Right lung (tissue), 5 donors: ENCODE data around the gene NMBR. TPM values are rescaled to one million over a fixed set of nuclear protein-coding genes. Genes with fewer than 3 reads are reported as not detected.
"Not testable (repeated sequence)": the region's sequence is repeated elsewhere in the genome, so short reads cannot be mapped to it uniquely, and the experiment has no call there.

ENCODE experiments used
- DNase-seq, 2 donors: peaks; one replicate each; pipeline ENCODE4 v3.0.0-alpha.2; 2013
- polyA plus RNA-seq, 5 donors: library from polyadenylated mRNA; unstranded; fragments of 120-200 nt; gene quantifications; one replicate each; pipeline versions ENCODE4 v1.2.1 to v1.2.3, GENCODE V29; 2013; ENCODE audit warnings: inconsistent platforms in 1 of 5, low replicate concordance in 1 of 5; ENCODE audit not compliant: insufficient read length in 5 of 5, insufficient read depth in 1 of 5

Gene NMBR
- polyA plus RNA-seq, 5 donors: 0.18 to 0.46 (median 0.36) TPM; not detected in 1

DNA sequence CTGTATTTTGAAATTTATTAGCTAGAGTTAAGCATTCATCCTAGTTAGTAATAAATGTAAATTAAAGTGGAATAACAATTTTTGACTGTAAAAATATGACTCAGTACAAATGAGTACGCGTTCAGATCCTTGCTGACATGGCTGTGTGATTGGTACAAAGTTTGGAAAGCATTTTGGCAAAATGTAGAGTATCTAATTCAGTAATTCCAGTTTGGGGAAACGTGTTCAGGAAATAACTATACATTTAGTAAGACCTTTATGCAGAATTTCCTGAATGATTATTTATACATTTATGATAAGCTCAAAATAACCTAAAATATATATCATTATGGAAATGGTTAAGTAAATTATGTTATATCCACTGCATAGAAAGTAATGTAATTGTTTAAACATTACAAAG, 8.2 kb upstream of the NMBR start:
- DNase-seq: no peak

DNA sequence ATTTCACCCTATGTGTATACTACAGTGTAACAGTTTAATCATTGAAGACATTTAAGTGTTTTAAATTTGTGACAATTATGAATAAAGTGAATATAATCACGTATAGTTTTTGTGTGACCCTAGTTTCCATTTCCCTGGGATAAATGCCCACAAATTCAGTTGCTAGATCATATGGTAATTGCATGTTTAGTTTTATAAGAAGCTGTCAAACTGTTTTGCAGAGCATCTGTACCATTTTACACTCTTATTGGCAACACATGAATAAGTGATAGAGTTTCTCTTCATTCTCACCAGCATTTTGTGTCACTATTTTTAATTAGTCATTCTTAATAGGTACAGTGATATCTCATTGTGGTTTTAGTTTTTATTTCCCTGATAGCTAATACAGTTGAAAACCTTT, 7.4 kb upstream of the NMBR start:
- DNase-seq: no peak

GRCh38 chr6:142153196-142153595, 6.3 kb upstream of the NMBR start:
- no peak for DNase-seq

DNA sequence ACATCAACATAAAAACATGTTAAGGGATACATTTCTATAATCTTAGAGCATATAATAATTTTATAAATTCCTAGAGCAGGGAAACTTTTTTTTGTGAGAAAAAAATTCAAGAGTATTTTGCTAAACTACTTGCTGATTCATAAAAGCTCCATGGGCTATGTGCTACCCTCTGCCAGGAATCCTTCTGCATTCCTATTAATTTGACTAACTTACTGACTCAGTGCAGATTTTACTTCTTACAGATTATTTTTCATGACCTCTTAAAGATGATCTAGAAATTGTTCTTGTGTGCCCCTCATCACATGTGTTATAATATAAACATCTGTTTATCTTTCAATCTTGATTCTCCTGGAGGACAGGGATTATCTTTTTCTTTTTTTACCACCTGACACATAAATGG, 5.8 kb upstream of the NMBR start:
- DNase-seq: no peak

- DNase-seq: not testable (repeated sequence)
These were observed 5.4 kb downstream of the NMBR start for GRCh38 chr6:142141531-142141930.

DNA sequence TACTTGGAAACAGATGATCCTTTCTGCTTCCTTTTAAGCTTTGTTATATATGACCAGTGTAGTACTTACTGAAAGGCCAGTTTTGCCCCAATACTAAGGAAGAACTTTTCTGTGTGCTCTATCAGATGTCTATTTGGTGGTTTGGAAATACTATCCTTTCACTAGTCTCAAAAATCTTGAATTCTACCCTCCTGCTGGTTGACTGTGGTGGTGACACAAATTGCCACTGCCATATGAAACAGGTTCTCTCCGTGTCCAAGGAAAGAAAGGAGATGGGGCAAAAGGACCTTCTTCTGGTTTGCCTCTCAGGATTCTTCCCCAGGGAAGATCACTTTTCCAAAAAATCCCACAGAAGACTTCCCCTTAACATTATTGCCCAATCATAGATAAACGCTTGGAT, 8.0 kb downstream of the NMBR start:
- DNase-seq: no peak

- no peak for DNase-seq
These were observed 14.3 kb downstream of the NMBR start, which contains the start of gene GJE1 for GRCh38 chr6:142132625-142133024. Gene GJE1, plus strand, starts transcription at chr6:142132925. Its CDS starts 234 bp downstream, at chr6:142133159.

GRCh38 chr6:142130814-142131213, 16.1 kb downstream of the NMBR start:
- DNase-seq: no peak

GRCh38 chr6:142121342-142121741, 25.6 kb downstream of the NMBR start:
- no peak for DNase-seq

DNA sequence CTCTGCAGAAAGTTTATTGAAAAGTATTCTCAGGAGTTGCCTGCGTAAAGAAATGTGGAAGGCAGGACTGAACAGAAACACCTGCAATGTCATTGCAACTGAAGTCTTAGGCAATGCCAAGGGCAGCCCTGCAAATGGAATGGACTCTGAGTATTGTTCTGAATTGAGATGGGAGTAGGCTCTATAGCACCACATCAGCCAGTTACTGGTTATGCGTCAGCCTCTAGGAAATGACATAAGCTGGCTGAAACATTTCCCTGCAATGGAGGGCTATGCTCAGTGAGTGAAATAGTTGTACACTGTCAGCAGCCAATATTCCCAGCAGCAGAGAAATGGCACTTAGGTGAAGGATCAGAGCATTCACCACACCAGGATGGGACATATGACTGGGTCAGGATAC, 28.0 kb downstream of the NMBR start:
- DNase-seq: no peak

GRCh38 chr6:142118328-142118727, 28.6 kb downstream of the NMBR start:
- no peak for DNase-seq

GRCh38 chr6:142117366-142117765, 29.6 kb downstream of the NMBR start:
- DNase-seq: no peak

GRCh38 chr6:142112451-142113061, 34.4 kb downstream of the NMBR start:
- peak; percentile 28 to 52 for DNase-seq

DNA sequence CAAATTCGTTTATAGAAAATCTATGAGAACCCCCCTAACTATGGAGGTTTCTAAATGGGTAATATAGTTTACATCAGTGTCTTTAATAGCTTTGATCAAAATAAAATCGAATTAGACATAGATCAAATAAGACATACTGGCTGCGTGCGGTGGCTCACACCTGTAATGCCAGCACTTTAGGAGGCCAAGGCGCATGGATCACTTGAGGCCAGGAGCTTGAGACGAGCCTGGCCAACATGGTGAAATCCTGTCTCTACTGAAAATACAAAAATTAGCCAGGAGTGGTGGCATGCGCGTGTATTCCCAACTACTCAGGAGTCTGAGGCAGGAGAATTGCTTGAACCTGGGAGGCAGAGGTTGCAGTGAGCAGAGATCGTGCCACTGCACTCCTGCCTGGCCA, 36.1 kb downstream of the NMBR start:
- not testable (repeated sequence) for DNase-seq

DNA sequence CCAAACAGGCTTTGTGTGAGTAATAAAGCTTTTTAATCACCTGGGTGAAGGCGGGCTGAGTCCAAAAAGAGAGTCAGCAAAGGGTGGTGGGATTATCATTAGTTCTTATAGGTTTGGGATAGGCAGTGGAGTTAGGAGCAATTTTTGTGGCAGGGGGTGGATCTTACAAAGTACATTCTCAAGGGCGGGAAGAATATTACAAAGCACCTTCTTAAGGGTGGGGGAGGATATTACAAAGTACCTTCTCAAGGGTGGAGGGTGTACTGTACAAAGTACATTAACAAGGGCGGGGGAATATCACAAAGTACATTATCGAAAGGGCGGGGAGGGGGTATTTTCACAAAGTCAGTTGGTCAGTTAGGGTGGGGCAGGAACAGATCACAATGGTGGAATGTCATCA, 42.1 kb downstream of the NMBR start:
- DNase-seq: not testable (repeated sequence)

GRCh38 chr6:142088858-142089216, 58.1 kb downstream of the NMBR start:
- DNase-seq: peak; percentile 2 to 13

GRCh38 chr6:142087950-142088857, 58.7 kb downstream of the NMBR start:
- no peak for DNase-seq

- DNase-seq: no peak
These were observed 67.8 kb downstream of the NMBR start for GRCh38 chr6:142079130-142079529.

- no peak for DNase-seq
These were observed 71.3 kb downstream of the NMBR start for GRCh38 chr6:142075516-142076101.

DNA sequence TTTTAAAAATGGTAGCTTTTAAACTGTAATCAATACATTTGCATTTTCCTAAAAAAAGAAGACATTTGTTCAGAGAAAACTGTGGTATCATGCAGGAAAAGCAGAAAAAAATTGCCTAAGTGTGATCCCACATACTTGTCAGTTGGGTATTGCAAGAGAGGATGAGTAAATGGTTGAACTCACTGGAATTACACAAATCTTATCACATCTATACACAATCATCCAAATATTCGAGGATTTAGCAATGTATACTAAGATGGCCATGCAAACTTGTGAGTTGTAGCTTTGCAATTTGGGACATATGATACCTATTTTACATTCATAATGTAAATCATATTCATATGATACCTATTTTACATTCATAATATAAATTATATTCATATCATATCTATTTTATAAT, 72.4 kb downstream of the NMBR start:
- DNase-seq: no peak

- DNase-seq: no peak
These were observed 74.9 kb downstream of the NMBR start for GRCh38 chr6:142071981-142072380.

- no peak for DNase-seq
These were observed 78.5 kb downstream of the NMBR start for GRCh38 chr6:142068416-142068815.

DNA sequence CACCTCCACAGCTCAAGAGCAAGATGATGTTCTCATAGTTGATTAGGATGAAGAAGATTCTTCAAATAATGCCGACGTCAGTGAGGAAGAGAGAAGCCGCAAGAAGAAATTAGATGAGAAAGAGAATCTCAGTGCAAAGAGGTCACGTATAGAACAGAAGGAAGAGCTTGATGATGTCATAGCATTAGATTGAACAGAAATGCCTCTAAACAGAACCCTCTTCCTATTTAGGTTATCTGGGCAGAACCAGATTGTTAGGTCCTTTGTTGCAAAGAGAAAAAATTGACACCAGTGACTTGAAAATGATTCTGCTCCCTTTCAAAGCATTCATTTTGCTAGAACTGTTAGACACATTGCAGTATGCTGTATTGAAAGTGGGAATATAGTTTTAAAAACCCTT, 84.1 kb downstream of the NMBR start:
- not testable (repeated sequence) for DNase-seq
